NB4 (cell line): ENCODE results near the gene KRT14.

Source experiments
- DNase-seq: peaks from one replicate; pipeline ENCODE4 v3.0.0; 2010; ENCODE audit warnings: low read depth
- H3K4me3 ChIP-seq: one replicate; pipeline ENCODE4 v1.5.1; 2011; ENCODE audit warnings: mild to moderate bottlenecking, low read depth, low read length, moderate library complexity
- MYC ChIP-seq: IDR thresholded peaks from 2 replicates; pipeline ENCODE4 v1.6.1; 2011; ENCODE audit warnings: low read depth, low read length
- POLR2A ChIP-seq: IDR thresholded peaks from 2 replicates; pipeline ENCODE4 v1.6.1; 2011; ENCODE audit warnings: mild to moderate bottlenecking; ENCODE audit not compliant: insufficient read length; ENCODE audit errors: extremely low read depth
- TF ChIP-seq, protein P1 (sequence below): IDR thresholded peaks from one replicate; pipeline ENCODE4 v1.5.1; 2012; ENCODE audit warnings: low read depth, low read length
- TF ChIP-seq, protein P2 (sequence below): IDR thresholded peaks from 2 replicates; pipeline ENCODE4 v1.6.1; 2011; ENCODE audit warnings: low read depth, low read length

KRT14 gene

DNA sequence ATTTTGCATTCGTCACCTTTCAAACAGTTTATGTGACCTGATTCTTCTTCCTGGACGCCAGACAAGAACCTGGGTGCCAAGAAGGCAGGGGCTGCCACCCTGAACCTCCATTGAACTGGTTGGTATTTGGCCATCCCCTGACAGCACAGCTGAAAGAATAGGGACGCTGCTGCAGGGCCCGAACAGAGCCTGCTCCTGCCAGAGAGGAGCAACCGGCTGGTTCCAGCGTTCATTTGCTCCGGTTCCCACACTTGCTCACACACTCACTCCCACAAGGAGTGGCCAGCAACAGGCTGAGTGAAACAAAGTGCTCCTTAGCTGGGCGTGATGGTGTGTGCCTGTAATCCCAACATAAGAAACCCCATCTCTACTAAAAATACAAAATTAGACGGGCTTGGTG is 29.8 kb downstream of the KRT14 start:
- no peak overlapping the region for H3K4me3 ChIP-seq
- no peak for TF ChIP-seq POLR2A
- TF ChIP-seq, protein P1, sequence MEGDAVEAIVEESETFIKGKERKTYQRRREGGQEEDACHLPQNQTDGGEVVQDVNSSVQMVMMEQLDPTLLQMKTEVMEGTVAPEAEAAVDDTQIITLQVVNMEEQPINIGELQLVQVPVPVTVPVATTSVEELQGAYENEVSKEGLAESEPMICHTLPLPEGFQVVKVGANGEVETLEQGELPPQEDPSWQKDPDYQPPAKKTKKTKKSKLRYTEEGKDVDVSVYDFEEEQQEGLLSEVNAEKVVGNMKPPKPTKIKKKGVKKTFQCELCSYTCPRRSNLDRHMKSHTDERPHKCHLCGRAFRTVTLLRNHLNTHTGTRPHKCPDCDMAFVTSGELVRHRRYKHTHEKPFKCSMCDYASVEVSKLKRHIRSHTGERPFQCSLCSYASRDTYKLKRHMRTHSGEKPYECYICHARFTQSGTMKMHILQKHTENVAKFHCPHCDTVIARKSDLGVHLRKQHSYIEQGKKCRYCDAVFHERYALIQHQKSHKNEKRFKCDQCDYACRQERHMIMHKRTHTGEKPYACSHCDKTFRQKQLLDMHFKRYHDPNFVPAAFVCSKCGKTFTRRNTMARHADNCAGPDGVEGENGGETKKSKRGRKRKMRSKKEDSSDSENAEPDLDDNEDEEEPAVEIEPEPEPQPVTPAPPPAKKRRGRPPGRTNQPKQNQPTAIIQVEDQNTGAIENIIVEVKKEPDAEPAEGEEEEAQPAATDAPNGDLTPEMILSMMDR: no peak
- TF ChIP-seq, protein P2, sequence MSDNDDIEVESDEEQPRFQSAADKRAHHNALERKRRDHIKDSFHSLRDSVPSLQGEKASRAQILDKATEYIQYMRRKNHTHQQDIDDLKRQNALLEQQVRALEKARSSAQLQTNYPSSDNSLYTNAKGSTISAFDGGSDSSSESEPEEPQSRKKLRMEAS: no peak
- DNase-seq: no peak

DNA sequence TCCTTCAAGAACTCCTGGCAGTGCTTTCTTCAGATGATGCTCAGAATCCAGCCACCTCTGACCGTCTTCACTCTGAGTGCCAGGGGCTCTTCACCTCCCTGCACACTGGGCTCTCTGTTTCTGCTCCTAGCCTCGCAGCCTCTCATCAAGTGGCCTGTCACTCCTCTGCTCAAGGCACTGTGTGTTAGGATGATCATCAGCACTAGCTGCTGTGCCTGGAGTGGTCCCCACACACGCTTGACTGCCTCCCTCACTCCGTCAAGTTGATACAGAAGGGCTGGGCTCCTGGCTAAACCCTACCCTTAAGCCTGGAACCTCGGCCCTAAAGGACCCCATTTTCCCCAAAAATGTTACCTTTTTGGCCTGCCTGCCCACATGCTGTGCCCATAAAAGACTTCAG is 30.4 kb downstream of the KRT14 start:
- DNase-seq: no peak
- H3K4me3 ChIP-seq: no peak overlapping the region
- TF ChIP-seq MYC (no peak), POLR2A (no peak)
- TF ChIP-seq, protein P1: no peak
- TF ChIP-seq, protein P2: no peak

DNA sequence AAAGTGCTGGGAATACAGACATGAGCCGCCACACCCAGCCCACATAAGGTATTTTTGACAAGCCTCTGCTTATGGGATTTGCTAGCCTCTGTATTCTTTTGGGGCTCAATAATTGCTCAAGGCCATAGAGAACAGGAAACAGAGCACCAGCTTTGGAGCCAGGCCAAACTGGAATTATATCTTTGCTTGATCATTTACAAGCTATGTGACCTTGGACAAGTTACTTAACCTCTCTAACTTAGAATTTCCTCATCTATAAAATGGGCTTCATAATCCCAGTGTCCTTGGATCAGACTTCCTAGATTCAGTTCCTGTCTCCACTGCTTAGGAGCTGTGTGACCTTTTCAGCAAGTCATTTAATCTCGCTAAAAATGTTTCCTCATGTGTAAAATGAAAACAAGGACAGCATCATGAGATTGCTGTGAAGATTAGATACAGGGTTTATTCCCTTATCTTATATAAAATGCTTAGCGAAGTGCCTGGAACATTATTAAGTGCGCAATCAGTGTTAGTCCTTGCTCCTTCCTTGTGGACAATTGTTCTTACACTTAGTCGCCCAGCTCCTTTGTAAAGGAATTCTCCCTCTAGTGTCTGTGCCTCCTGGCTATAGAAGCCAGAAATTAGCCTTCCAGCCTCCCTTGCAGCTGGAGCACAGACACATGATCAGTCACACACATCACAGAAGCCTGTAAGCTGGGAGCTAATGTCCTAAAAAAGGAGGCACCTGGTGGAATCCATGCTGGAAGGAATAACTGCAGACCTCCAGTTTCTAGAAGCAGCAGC is 31.4 kb downstream of the KRT14 start:
- H3K4me3 ChIP-seq: no peak overlapping the region
- no peak for DNase-seq
- TF ChIP-seq, protein P1: no peak
- no peak for TF ChIP-seq POLR2A
- TF ChIP-seq, protein P2: no peak
- no peak for TF ChIP-seq MYC

DNA sequence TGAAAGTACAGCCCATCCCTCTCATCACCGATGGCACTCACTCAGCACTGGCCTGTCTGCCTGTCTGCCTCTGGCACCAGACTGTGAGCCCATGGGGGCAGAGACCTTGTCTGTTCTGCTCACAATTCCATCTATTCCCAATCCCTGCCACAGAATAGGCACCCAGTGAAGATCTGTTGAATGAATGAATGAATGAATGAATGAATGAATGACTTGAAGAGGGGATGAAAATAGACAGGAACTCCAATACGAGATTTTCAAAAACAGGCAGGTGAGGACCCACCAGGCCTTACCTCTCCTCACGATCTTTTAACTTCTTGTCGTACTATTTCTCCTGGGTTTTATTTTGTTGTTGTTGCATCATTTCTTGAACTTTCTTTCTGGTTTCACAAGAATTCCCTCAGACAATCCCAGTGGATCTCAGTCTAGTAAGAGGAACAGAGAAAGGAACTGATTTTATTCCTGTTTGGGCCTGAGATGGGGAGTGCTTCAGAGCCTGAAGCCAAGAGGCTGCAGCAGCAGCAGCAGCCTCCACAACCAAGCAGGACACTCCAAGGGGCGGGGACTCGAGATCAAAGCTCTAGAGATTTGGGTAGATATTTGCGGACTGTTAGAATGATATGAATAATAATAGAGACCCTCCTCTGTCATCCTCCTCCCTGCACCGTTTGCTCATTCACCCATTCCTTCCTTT is 32.6 kb downstream of the KRT14 start:
- TF ChIP-seq, protein P1: no peak
- TF ChIP-seq POLR2A (no peak), MYC (no peak)
- TF ChIP-seq, protein P2: no peak
- no peak overlapping the region for H3K4me3 ChIP-seq
- DNase-seq: no peak

DNA sequence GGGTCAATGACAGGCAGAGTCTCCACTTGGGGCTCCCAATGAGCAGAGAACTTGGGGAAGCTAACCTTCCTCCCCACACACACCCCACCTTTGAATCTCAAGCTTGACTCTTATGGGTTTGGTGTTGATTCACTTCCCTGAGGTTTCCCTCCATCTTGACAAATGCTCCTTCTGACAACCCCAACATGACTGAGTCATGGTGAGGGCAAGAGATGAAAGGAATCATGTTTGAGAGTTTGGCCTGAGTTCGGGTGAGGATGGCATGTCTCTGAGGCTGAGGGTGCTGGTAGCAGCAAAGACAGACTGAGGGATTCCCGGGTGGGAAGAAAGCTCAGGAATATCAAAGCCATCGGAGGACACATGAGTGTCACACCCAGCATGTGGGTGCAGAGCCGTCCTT is 33.5 kb downstream of the KRT14 start:
- TF ChIP-seq, protein P2: no peak
- TF ChIP-seq MYC (no peak), POLR2A (no peak)
- TF ChIP-seq, protein P1: no peak
- no peak overlapping the region for H3K4me3 ChIP-seq
- DNase-seq: no peak
